Activated CD8-positive, alpha-beta memory T cell treated with anti-CD3 and anti-CD28 coated beads for 4 hours (primary cell): ENCODE data around the gene AKAP6.

Experiments used
- DNase-seq, 2 donors: peaks; one replicate each; pipeline ENCODE4 v3.0.0-alpha.2; 2020; ENCODE audit warnings: low read depth in 2 of 2

The AKAP6 gene

GRCh38 chr14:32817780-32818179 is 488.7 kb downstream of the AKAP6 start:
- no peak for DNase-seq

GRCh38 chr14:32818581-32818980 is 489.5 kb downstream of the AKAP6 start:
- DNase-seq = no peak

GRCh38 chr14:32820181-32820580 is 491.1 kb downstream of the AKAP6 start:
- DNase-seq = no peak

GRCh38 chr14:32820682-32821081 is 491.6 kb downstream of the AKAP6 start:
- DNase-seq = no peak

- DNase-seq = no peak
Observed at GRCh38 chr14:32821964-32822653, 493.0 kb downstream of the AKAP6 start.

- DNase-seq = no peak
Observed at GRCh38 chr14:32823706-32824105, 494.6 kb downstream of the AKAP6 start.

GRCh38 chr14:32824195-32824594 is 495.1 kb downstream of the AKAP6 start:
- no peak for DNase-seq

GRCh38 chr14:32825058-32825457 is 496.0 kb downstream of the AKAP6 start:
- no peak for DNase-seq

GRCh38 chr14:32826404-32827082 is 497.4 kb downstream of the AKAP6 start:
- no peak for DNase-seq

GRCh38 chr14:32827514-32827913 is 498.4 kb downstream of the AKAP6 start:
- DNase-seq = no peak

GRCh38 chr14:32835924-32836323 is 506.8 kb downstream of the AKAP6 start:
- no peak for DNase-seq

- no peak for DNase-seq
Observed at GRCh38 chr14:32841698-32842097, 512.6 kb downstream of the AKAP6 start.

- no peak for DNase-seq
Observed at GRCh38 chr14:32846821-32847365, 517.8 kb downstream of the AKAP6 start.

GRCh38 chr14:32847867-32848266 is 518.8 kb downstream of the AKAP6 start:
- no peak for DNase-seq

GRCh38 chr14:32865827-32866376 is 536.8 kb downstream of the AKAP6 start:
- no peak for DNase-seq

GRCh38 chr14:32883188-32883587 is 554.1 kb downstream of the AKAP6 start:
- DNase-seq = no peak
